H1 (cell line): Measurements from ENCODE around the gene NTRK2. TPM values are rescaled to one million over a fixed set of nuclear protein-coding genes. Genes with fewer than 3 reads are reported as not detected.

Experiments
- CTCF ChIA-PET: fragments of 300-600 bp; sonication (Branson Sonifier 250); formaldehyde crosslinking; loops from one replicate; lab custom pipeline; 2021; ENCODE audit not compliant: partially characterized antibody; lab: Charles Lee
- POLR2A ChIA-PET: fragments of 300-600 bp; sonication (Branson Sonifier 250); formaldehyde crosslinking; loops from one replicate; lab custom pipeline; 2021; ENCODE audit warnings: inconsistent platforms; ENCODE audit not compliant: partially characterized antibody; lab: Charles Lee
- DNase-seq, 2 experiments: peaks; one replicate each; pipeline versions ENCODE4 v3.0.0 to v3.0.0-alpha.2; 2010 to 2022; ENCODE audit warnings: low spot score in 2 of 2, low read depth in 1 of 2, mixed read lengths in 1 of 2
- FAIRE-seq: peaks from 2 replicates; lab custom pipeline; 2011; peaks lifted over from hg19 to GRCh38; lab: Jason Lieb, UNC
- H2AFZ ChIP-seq: 2 replicates; pipeline ENCODE4 v1.8.1; 2012; ENCODE audit warnings: low read length, inconsistent platforms
- H2AK5ac ChIP-seq: 2 replicates; pipeline ENCODE4 v1.6.1; 2013; ENCODE audit warnings: low read depth, low read length
- H2BK120ac ChIP-seq: replicated peaks from 2 replicates; pipeline ENCODE3; 2013; ENCODE audit warnings: low read depth, low read length, inconsistent platforms
- H2BK12ac ChIP-seq: 2 replicates; pipeline ENCODE4 v1.6.1; 2013; ENCODE audit warnings: low read depth, low read length
- H2BK15ac ChIP-seq: 2 replicates; pipeline ENCODE4 v1.6.1; 2013; ENCODE audit warnings: low read length
- H2BK20ac ChIP-seq: 2 replicates; pipeline ENCODE4 v1.6.1; 2013; ENCODE audit warnings: low read length
- H2BK5ac ChIP-seq: 2 replicates; pipeline ENCODE4 v1.6.1; 2013; ENCODE audit warnings: low read depth, low read length
- H3K14ac ChIP-seq: 2 replicates; pipeline ENCODE4 v1.6.1; 2013; ENCODE audit warnings: inconsistent platforms; ENCODE audit not compliant: insufficient read length
- H3K18ac ChIP-seq: 2 replicates; pipeline ENCODE4 v1.6.1; 2013; ENCODE audit warnings: low read length; ENCODE audit errors: extremely low read depth
- H3K23ac ChIP-seq: 2 replicates; pipeline ENCODE4 v1.6.1; 2013; ENCODE audit warnings: inconsistent platforms; ENCODE audit not compliant: insufficient read length
- H3K23me2 ChIP-seq: 2 replicates; pipeline ENCODE4 v1.6.1; 2013; ENCODE audit warnings: low read depth, low read length
- H3K27ac ChIP-seq: 2 replicates; pipeline ENCODE4 v1.6.1; 2011; ENCODE audit warnings: low read depth, low read length, inconsistent platforms
- H3K27me3 ChIP-seq, 4 experiments: replicated peaks in 1 of 4; 1 replicate in 1 of 4; 2 replicates in 3 of 4; pipeline versions ENCODE4 v1.6.1 to v1.8.1; 2011 to 2013; ENCODE audit warnings: low read length in 3 of 4, mild to moderate bottlenecking in 3 of 4, inconsistent platforms in 2 of 4, mixed read lengths in 2 of 4, moderate library complexity in 1 of 4; ENCODE audit not compliant: control insufficient read depth in 3 of 4, insufficient read depth in 3 of 4; ENCODE audit errors: extremely low read depth in 1 of 4
- H3K36me3 ChIP-seq, 4 experiments: 2 replicates each; pipeline versions ENCODE4 v1.6.1 to v1.8.1; 2011 to 2013; ENCODE audit warnings: mild to moderate bottlenecking in 4 of 4, low read length in 3 of 4, moderate library complexity in 2 of 4, control low read depth in 1 of 4, inconsistent platforms in 1 of 4; ENCODE audit not compliant: insufficient read depth in 4 of 4, control insufficient read depth in 2 of 4
- H3K4ac ChIP-seq: replicated peaks from 2 replicates; pipeline ENCODE3; 2013; ENCODE audit warnings: low read length, low read depth, mixed read lengths, inconsistent platforms; ENCODE audit not compliant: insufficient read length
- H3K4me1 ChIP-seq, 4 experiments: replicated peaks in 1 of 4; 1 replicate in 1 of 4; 2 replicates in 3 of 4; pipeline versions ENCODE4 v1.6.1 to v1.8.1; 2011 to 2013; ENCODE audit warnings: low read length in 3 of 4, inconsistent platforms in 2 of 4, mixed read lengths in 1 of 4; ENCODE audit not compliant: insufficient read depth in 4 of 4, control insufficient read depth in 3 of 4
- H3K4me2 ChIP-seq, 2 experiments: 2 replicates each; pipeline versions ENCODE4 v1.6.1 to v1.8.1; 2011 to 2013; ENCODE audit warnings: low read depth in 2 of 2, low read length in 2 of 2, control low read depth in 1 of 2, inconsistent platforms in 1 of 2, mild to moderate bottlenecking in 1 of 2; ENCODE audit not compliant: insufficient read depth in 1 of 2
- H3K4me3 ChIP-seq, 4 experiments: fragments of 200-600, 300-600 bp in 1 of 4; sonication (generic), shearing (Covaris generic), sonication (Bioruptor Twin) in 1 of 4; 2 replicates each; pipeline versions ENCODE4 v1.5.1 to v1.8.1; 2011 to 2016; ENCODE audit warnings: low read length in 4 of 4, low read depth in 3 of 4, control low read depth in 2 of 4, inconsistent platforms in 2 of 4, mild to moderate bottlenecking in 2 of 4, mixed read lengths in 1 of 4, moderate library complexity in 1 of 4; ENCODE audit not compliant: insufficient read depth in 2 of 4; ENCODE audit errors: extremely low read depth in 1 of 4
- H3K56ac ChIP-seq: replicated peaks from 2 replicates; pipeline ENCODE3; 2013; ENCODE audit warnings: low read depth, mild to moderate bottlenecking, mixed read lengths, low read length, inconsistent platforms; ENCODE audit not compliant: insufficient read length
- H3K79me1 ChIP-seq: 2 replicates; pipeline ENCODE4 v1.6.1; 2013; ENCODE audit warnings: low read depth, low read length, control low read depth
- H3K79me2 ChIP-seq, 2 experiments: 2 replicates each; pipeline versions ENCODE4 v1.6.1 to v1.8.1; 2012 to 2013; ENCODE audit warnings: low read length in 2 of 2, mild to moderate bottlenecking in 2 of 2, inconsistent platforms in 1 of 2; ENCODE audit not compliant: insufficient read depth in 2 of 2, control insufficient read depth in 1 of 2
- H3K9ac ChIP-seq, 4 experiments: replicated peaks in 1 of 4; 1 replicate in 1 of 4; 2 replicates in 3 of 4; pipeline versions ENCODE4 v1.6.1 to v1.8.1; 2011 to 2013; ENCODE audit warnings: low read depth in 3 of 4, low read length in 3 of 4, control low read depth in 2 of 4, mild to moderate bottlenecking in 2 of 4, moderate library complexity in 2 of 4, inconsistent platforms in 1 of 4; ENCODE audit errors: extremely low read depth in 1 of 4
- H3K9me3 ChIP-seq, 2 experiments: 2 replicates each; pipeline versions ENCODE4 v1.6.1 to v1.8.1; 2012 to 2013; ENCODE audit warnings: mild to moderate bottlenecking in 2 of 2, moderate library complexity in 2 of 2, control low read depth in 1 of 2, inconsistent platforms in 1 of 2, low read depth in 1 of 2, low read length in 1 of 2, mixed read lengths in 1 of 2; ENCODE audit not compliant: insufficient read depth in 2 of 2
- H4K20me1 ChIP-seq, 2 experiments: replicated peaks in 1 of 2; 2 replicates each; pipeline versions ENCODE3 to v1.8.1; 2011 to 2013; ENCODE audit warnings: inconsistent platforms in 2 of 2, low read length in 2 of 2, mild to moderate bottlenecking in 1 of 2; ENCODE audit not compliant: insufficient read depth in 2 of 2, control insufficient read depth in 1 of 2
- H4K5ac ChIP-seq: 2 replicates; pipeline ENCODE4 v1.6.1; 2013; ENCODE audit warnings: low read length, low read depth, mixed read lengths, inconsistent platforms; ENCODE audit not compliant: insufficient read length
- H4K8ac ChIP-seq: 2 replicates; pipeline ENCODE4 v1.8.0; 2013; ENCODE audit warnings: mild to moderate bottlenecking, moderate library complexity, low read length, inconsistent platforms; ENCODE audit not compliant: insufficient read depth; ENCODE audit errors: extremely low read depth
- H4K91ac ChIP-seq: replicated peaks from 2 replicates; pipeline ENCODE3; 2013; ENCODE audit warnings: low read length, mixed read lengths, inconsistent platforms; ENCODE audit not compliant: insufficient read length
- CBX5 ChIP-seq: fragments of 300-800, 300-1000 bp; sonication (generic); IDR thresholded peaks from 2 replicates; pipeline ENCODE4 v1.7.1; 2016; ENCODE audit warnings: antibody characterized with exemption, low read length, low read depth
- CTBP2 ChIP-seq: IDR thresholded peaks from 2 replicates; pipeline ENCODE4 v1.7.0; 2011; ENCODE audit warnings: borderline replicate concordance, mild to moderate bottlenecking, moderate library complexity, mixed read lengths, low read length; ENCODE audit not compliant: insufficient read depth, insufficient read length
- SUZ12 ChIP-seq: fragments of 200-600 bp; sonication (generic); IDR thresholded peaks from 2 replicates; pipeline ENCODE4 v1.6.1; 2012; ENCODE audit warnings: mild to moderate bottlenecking, inconsistent platforms, low read length, moderate library complexity, mixed read lengths
- WGBS, 2 experiments: shearing (Covaris generic) in 1 of 2; methylation state at CpG; one replicate each; pipeline versions ENCODE4 v1.1.6 to v1.1.7; 2013 to 2015; ENCODE audit warnings: low lambda C conversion rate in 2 of 2, mixed read lengths in 2 of 2, inconsistent platforms in 1 of 2, low coverage in 1 of 2, missing lambda C conversion rate in 1 of 2; ENCODE audit not compliant: insufficient replicate concordance in 2 of 2, insufficient coverage in 1 of 2, insufficient read length in 1 of 2; ENCODE audit errors: extremely low coverage in 1 of 2, missing lambda C conversion rate in 1 of 2; 5-methylcytosine and 5-hydroxymethylcytosine counted together
- polyA plus RNA-seq, 7 experiments: library from polyadenylated mRNA; depleted of rRNA in 3 of 7; stranded (reverse) in 5 of 7; unstranded in 2 of 7; fragments of >200 nt in 5 of 7; fragments of 200-250 nt in 2 of 7; gene quantifications; 1 replicate in 5 of 7; 2 replicates in 1 of 7; 4 replicates in 1 of 7; pipeline versions ENCODE4 v1.2.1 to v1.2.3, GENCODE V29; 2011 to 2013; ENCODE audit warnings: missing spikeins in 2 of 7, mixed read lengths in 2 of 7
- total RNA-seq: library from RNA; stranded (reverse); fragmentation: NEBNext Ultra II Directional; extraction: Animal tissue kit (Norgen Biotek cat#: 25700); gene quantifications from 2 replicates; pipeline ENCODE4 v1.2.1, GENCODE V29; 2021

NTRK2 gene
- total and polyA plus RNA-seq, 2 of the 8 experiments (the other 6 are each of a cell fraction or from before 2014, with no cell fraction given), result 0.03 to 0.04 TPM

DNA sequence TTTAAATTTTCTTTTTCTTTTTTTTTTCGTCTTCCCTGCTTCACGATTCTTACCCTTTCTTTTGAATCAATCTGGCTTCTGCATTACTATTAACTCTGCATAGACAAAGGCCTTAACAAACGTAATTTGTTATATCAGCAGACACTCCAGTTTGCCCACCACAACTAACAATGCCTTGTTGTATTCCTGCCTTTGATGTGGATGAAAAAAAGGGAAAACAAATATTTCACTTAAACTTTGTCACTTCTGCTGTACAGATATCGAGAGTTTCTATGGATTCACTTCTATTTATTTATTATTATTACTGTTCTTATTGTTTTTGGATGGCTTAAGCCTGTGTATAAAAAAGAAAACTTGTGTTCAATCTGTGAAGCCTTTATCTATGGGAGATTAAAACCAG lies 352.2 kb downstream of the NTRK2 start:
- POLR2A ChIA-PET, result no interaction called here
- Histone ChIP-seq H2BK20ac (no peak overlapping the region), H3K4me1 (no peaks in the 10 kb centered on the region), H4K20me1 (no peaks in the 10 kb centered on the region), H3K23ac (no peak overlapping the region), H3K14ac (no peak overlapping the region), H2BK15ac (no peak overlapping the region), H3K56ac (no peak overlapping the region), H4K8ac (no peak overlapping the region), H2BK12ac (no peak overlapping the region), H2AFZ (no peak overlapping the region), H3K4ac (no peak overlapping the region), H4K91ac (no peak overlapping the region), H3K18ac (no peak overlapping the region), H2AK5ac (no peak overlapping the region), H4K5ac (no peak overlapping the region), H3K23me2 (no peaks in the 10 kb centered on the region), H2BK5ac (no peak overlapping the region), H3K4me2 (no peak overlapping the region), H3K79me2 (no peaks in the 10 kb centered on the region), H3K27ac (no peak overlapping the region), H3K9ac (no peak overlapping the region), H3K9me3 (no peaks in the 10 kb centered on the region), H2BK120ac (no peak overlapping the region), H3K27me3 (no peaks in the 10 kb centered on the region), H3K36me3 (no peaks in the 10 kb centered on the region), H3K79me1 (no peaks in the 10 kb centered on the region), H3K4me3 (no peak overlapping the region)
- DNase-seq (no peak), FAIRE-seq (no peak)
- CTCF ChIA-PET, result interaction anchor here (1.9 kb wide), 1 partner anchor 55 kb away, joined by 6 read pairs; no protein-coding TSS in a partner anchor
- WGBS, 2 experiments, result 91% methylated on average over 4 of the region's 4 CpGs; no CpG with 5 or more reads in 1 of the 2 experiments
- no peak for TF ChIP-seq CBX5
- TF ChIP-seq CTBP2, result no peak
- TF ChIP-seq SUZ12, result no peak
